ENCODE data around the gene PHF19.

Gene PHF19

GRCh38 chr9:120830865-120831264 is 46.1 kb downstream of the PHF19 start:
- no peak overlapping the region for H3K27ac ChIP-seq
- no peak for DNase-seq (ENCODE audit: low spot score)
- H3K4me3 ChIP-seq: no peak overlapping the region
- TF ChIP-seq CTCF (IDR thresholded peaks at IDR 0.05): no peak

- DNase-seq (ENCODE audit: low spot score): no peak
- TF ChIP-seq CTCF (IDR thresholded peaks at IDR 0.05): no peak
- Histone ChIP-seq H3K27ac (no peak overlapping the region), H3K4me3 (no peak overlapping the region)
Observed at GRCh38 chr9:120830151-120830550, 46.8 kb downstream of the PHF19 start.

- no peak for DNase-seq (ENCODE audit: low spot score)
- H3K27ac ChIP-seq: no peak overlapping the region
- H3K4me3 ChIP-seq: no peak overlapping the region
- TF ChIP-seq CTCF (IDR thresholded peaks at IDR 0.05): no peak
Observed at GRCh38 chr9:120829650-120830049, 47.3 kb downstream of the PHF19 start.

- no peak for TF ChIP-seq CTCF (IDR thresholded peaks at IDR 0.05)
- Histone ChIP-seq H3K27ac (no peak overlapping the region), H3K4me3 (no peak overlapping the region)
- DNase-seq (ENCODE audit: low spot score): no peak
Observed at GRCh38 chr9:120820095-120820494, 56.9 kb downstream of the PHF19 start.

- no peak for DNase-seq (ENCODE audit: low spot score)
- H3K4me3 ChIP-seq: no peak overlapping the region
- H3K27ac ChIP-seq: no peak overlapping the region
- no peak for TF ChIP-seq CTCF (IDR thresholded peaks at IDR 0.05)
Observed at GRCh38 chr9:120818595-120818994, 58.4 kb downstream of the PHF19 start.

- H3K27ac ChIP-seq: no peak overlapping the region
- no peak overlapping the region for H3K4me3 ChIP-seq
- TF ChIP-seq CTCF (IDR thresholded peaks at IDR 0.05): no peak
- DNase-seq (ENCODE audit: low spot score): no peak
Observed at GRCh38 chr9:120815075-120815474, 61.9 kb downstream of the PHF19 start.

GRCh38 chr9:120808931-120809330 is 68.1 kb downstream of the PHF19 start:
- Histone ChIP-seq H3K27ac (no peak overlapping the region), H3K4me3 (no peak overlapping the region)
- TF ChIP-seq CTCF (IDR thresholded peaks at IDR 0.05): no peak
- no peak for DNase-seq (ENCODE audit: low spot score)

Measured in coronary artery (tissue), 2 donors.